CD4-positive, alpha-beta T cell treated with Interleukin-12 subunit alpha and Interleukin-12 subunit beta, for 1 hour (primary cell): Measurements from ENCODE around the gene TTLL4.
"Not testable (repeated sequence)": the region's sequence is repeated elsewhere in the genome, so short reads cannot be mapped to it uniquely, and the experiment has no call there.

Source experiments
- DNase-seq: peaks from one replicate; pipeline ENCODE4 v3.0.0-alpha.2; 2020

TTLL4 gene

GRCh38 chr2:218745559-218746469 lies 35.2 kb downstream of the TTLL4 start:
- DNase-seq = no peak

GRCh38 chr2:218746470-218746795 lies 35.8 kb downstream of the TTLL4 start:
- no peak for DNase-seq

DNA sequence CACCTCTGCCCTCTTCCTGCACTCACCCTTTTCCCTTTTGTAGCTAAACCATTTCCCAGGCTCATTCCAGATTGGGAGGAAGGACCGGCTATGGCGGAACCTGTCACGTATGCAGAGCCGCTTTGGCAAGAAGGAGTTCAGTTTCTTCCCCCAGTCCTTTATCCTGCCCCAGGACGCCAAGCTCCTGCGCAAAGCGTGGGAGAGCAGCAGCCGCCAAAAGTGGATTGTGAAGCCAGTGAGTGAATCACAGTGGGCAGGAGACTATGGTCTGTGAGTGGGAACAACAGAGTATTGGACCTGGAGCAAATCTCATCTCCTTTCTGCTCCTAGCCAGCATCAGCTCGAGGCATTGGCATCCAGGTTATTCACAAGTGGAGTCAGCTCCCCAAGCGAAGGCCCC lies 36.3 kb downstream of the TTLL4 start:
- no peak for DNase-seq

DNA sequence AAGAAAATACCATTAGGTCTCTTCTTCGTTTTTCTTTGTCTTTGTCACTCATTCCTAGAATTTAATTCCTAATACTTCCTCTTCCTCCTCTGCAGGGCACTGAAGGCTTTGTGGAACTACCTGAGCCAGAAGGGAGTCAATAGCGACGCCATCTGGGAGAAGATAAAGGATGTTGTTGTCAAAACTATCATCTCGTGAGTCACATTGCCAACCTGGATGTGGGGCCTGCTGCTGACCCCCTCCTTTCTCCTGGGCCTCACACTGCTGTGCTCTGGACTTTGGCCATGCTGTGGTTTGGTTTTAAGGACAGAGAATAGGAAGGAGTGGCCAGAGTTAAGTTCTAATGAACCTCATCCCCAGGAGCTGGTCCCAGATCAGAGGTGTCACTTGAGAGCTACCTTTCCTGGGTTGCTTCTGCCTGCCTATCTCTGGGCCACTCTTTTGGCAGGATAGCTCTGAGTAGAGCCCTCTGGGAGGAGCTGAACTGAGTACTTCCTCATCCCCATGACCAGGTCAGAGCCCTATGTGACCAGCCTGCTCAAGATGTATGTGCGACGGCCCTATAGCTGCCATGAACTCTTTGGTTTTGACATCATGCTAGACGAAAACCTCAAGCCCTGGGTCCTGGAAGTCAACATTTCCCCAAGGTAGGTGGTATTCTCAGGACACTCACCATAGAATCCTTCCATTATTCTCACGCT lies 38.3 kb downstream of the TTLL4 start:
- DNase-seq = no peak

GRCh38 chr2:218754201-218754600 lies 43.6 kb downstream of the TTLL4 start:
- no peak for DNase-seq

GRCh38 chr2:218754781-218755180 lies 44.1 kb downstream of the TTLL4 start:
- no peak for DNase-seq

GRCh38 chr2:218755198-218755566 lies 44.5 kb downstream of the TTLL4 start:
- DNase-seq = no peak

GRCh38 chr2:218755567-218756404 lies 45.2 kb downstream of the TTLL4 start:
- DNase-seq = no peak

DNA sequence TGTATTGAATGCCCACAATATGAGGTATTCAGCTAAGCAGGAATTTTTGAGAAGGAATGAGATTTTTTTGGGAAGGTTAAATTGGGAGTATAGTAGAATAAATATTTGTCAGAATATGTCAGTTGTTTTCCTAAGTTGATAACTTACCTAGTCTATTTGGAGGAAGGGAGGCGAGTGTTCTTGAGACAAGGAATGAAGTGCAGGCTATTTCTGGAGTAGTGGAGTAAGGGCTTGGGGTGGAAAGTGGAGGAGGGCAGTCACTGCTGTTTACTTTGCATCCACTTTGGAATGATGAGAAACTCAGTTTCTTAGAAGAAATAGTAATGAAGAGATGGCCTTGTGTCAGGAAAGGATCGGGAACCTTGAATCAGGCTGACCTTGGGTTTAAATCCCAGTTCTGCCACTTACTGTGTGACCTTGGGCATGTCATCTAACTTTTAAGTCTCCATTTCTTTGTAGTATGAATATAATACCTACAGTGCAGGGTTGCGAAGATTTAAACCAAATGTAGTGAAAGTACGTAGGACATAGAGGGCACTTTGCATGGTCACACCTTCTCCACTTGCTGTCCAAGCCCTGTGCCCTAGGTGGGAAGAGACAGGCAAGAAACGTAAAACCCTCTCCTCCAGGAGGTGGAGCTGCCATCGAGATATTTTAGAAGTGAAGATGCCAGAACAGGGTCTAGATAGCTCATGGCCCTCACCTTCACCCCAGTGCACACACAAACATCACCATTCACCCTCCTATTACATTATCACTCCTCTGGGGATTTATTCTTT lies 46.2 kb downstream of the TTLL4 start:
- DNase-seq = no peak

GRCh38 chr2:218761795-218762194 lies 51.2 kb downstream of the TTLL4 start:
- no peak for DNase-seq

GRCh38 chr2:218772759-218773158 lies 62.1 kb downstream of the TTLL4 start:
- not testable (repeated sequence) for DNase-seq

GRCh38 chr2:218773881-218774280 lies 63.2 kb downstream of the TTLL4 start:
- no peak for DNase-seq

GRCh38 chr2:218776488-218776887 lies 65.9 kb downstream of the TTLL4 start:
- DNase-seq = no peak

DNA sequence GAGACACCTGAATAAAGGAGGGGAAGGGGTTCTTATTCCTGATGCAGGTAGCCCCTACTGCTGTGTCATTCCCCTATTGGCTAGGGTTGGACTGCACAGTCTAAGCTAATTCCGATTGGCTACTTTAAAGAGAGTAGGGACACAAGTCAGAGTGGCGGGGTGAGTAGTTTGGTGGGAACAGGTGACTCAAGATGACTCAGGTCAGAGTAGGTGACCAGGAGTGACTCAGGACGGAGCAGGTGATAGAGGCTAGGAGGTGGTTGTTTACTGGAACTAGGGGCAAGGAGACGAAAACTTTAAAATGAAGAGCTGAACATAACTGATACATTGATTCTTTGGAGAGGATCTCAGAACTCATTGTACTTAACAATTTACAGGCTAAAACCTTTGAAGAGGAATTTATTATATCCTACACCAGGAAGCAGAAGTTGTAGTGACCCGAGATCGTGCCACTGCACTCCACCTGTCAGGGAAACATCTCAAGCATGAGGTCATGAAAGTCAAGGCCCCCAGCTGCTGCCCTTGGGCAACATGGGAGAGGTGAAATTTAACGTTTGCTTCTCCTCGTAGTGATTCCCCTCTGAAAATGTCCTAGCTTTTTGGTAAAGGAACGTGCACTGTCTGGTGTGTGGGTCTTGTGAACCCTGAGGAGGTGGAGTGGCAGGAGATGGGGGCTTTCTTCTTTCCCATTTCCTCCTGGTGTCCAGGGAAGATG lies 66.8 kb downstream of the TTLL4 start:
- no peak for DNase-seq

- DNase-seq = no peak
Measured at GRCh38 chr2:218780046-218780445, 69.4 kb downstream of the TTLL4 start.

DNA sequence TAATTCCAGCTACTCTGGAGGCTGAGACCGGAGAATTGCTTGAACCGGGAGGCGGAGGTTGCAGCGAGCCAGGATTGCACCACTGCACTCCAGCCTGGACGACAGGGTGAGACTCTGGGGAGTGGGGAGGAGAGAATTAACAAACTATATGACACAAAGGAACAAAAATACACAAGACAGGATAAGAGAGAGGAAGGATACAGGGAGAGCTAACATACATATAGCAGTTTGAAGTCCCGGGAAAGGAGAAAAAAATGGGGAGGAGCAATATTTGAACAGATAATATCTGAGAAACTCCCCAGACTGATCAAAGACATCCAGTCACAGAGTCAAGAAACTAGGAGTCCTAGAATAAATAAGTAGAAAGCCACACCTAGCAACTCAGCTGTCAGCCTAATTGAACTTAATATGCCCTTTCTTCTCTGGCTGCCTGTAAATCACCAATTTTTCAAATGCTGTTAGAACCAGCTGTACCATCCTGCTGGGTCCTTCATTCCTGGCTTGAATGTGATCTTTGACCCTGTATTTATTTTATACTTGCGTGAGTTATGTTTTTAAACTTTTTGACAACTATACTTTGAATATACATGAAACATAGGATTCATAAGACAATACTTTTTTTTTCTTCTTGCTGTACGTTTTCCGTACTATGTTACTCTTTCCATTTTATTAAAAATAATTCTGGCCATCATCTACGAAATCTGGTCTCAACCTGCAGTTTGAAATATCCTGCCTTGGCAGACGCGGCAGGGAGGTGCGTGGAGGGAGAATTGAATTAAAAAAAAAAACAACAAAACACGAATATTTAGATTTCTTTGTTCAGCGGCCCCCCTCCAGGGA lies 70.4 kb downstream of the TTLL4 start:
- no peak for DNase-seq

GRCh38 chr2:218781691-218782527 lies 71.3 kb downstream of the TTLL4 start, which contains the start of gene CYP27A1:
Gene CYP27A1, plus strand, starts transcription at chr2:218782147. Its CDS starts 36 bp downstream, at chr2:218782183.
- DNase-seq = no peak

- no peak for DNase-seq
Measured at GRCh38 chr2:218782528-218782844, 71.9 kb downstream of the TTLL4 start.

DNA sequence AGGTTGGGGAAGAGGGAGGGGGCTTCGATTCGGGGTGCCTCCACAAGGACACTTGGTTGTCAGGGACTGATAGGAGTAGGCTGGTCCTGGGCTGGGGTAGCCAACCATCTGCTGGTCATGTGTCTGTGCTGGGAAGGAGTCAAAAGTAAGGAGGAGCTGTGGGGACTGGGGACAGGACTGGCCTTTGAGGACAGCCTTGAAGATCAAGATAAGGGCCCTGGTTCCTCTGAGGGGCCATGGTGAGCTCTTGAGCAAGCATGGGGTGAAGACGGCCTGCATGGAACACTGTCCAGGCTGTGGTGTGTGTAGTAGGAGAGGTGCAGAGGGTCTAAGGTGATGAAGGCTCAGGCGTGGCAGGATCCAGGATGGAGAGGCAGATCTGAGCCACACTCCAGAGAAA lies 73.1 kb downstream of the TTLL4 start:
- no peak for DNase-seq

- no peak for DNase-seq
Measured at GRCh38 chr2:218785103-218785502, 74.5 kb downstream of the TTLL4 start.
